ENCODE results near the gene C12orf75.

DNA sequence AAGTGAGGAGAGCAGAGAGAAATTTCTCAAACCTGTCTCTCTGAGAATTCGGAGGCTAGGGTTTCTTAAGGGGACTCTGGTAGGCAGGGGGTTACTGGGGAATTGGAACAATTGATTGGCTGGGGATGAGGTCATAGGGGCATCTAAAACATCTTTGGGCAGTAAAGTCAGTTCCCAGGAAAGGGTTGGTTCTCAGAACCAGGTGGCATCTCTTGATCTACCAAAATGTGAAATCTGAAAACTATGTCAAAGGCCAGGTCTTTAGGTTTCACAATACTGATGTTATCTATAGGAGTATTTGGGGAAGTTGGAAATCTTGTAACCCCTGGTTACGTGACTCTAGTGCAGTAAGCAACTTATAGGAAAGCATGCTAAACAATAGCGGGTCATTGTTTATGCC lies 6.9 kb downstream of the C12orf75 start:
- TF ChIP-seq, protein P1, sequence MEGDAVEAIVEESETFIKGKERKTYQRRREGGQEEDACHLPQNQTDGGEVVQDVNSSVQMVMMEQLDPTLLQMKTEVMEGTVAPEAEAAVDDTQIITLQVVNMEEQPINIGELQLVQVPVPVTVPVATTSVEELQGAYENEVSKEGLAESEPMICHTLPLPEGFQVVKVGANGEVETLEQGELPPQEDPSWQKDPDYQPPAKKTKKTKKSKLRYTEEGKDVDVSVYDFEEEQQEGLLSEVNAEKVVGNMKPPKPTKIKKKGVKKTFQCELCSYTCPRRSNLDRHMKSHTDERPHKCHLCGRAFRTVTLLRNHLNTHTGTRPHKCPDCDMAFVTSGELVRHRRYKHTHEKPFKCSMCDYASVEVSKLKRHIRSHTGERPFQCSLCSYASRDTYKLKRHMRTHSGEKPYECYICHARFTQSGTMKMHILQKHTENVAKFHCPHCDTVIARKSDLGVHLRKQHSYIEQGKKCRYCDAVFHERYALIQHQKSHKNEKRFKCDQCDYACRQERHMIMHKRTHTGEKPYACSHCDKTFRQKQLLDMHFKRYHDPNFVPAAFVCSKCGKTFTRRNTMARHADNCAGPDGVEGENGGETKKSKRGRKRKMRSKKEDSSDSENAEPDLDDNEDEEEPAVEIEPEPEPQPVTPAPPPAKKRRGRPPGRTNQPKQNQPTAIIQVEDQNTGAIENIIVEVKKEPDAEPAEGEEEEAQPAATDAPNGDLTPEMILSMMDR (IDR thresholded peaks at IDR 0.05 in 8 of 11, conservative IDR thresholded peaks at IDR 0.05 in 3 of 11) = no peak
- no peak for TF ChIP-seq POLR2A (IDR thresholded peaks at IDR 0.05)
- TF ChIP-seq POLR2AphosphoS5 (IDR thresholded peaks at IDR 0.05) = no peak
